ENCODE data around the gene RBM15. TPM values are rescaled to one million over a fixed set of nuclear protein-coding genes. Genes with fewer than 3 reads are reported as not detected.

The RBM15 gene
- total and polyA plus RNA-seq, 2 of the 13 experiments (the other 11 are each of a cell fraction or from before 2014, with no cell fraction given) = 13.5 to 36.4 TPM

DNA sequence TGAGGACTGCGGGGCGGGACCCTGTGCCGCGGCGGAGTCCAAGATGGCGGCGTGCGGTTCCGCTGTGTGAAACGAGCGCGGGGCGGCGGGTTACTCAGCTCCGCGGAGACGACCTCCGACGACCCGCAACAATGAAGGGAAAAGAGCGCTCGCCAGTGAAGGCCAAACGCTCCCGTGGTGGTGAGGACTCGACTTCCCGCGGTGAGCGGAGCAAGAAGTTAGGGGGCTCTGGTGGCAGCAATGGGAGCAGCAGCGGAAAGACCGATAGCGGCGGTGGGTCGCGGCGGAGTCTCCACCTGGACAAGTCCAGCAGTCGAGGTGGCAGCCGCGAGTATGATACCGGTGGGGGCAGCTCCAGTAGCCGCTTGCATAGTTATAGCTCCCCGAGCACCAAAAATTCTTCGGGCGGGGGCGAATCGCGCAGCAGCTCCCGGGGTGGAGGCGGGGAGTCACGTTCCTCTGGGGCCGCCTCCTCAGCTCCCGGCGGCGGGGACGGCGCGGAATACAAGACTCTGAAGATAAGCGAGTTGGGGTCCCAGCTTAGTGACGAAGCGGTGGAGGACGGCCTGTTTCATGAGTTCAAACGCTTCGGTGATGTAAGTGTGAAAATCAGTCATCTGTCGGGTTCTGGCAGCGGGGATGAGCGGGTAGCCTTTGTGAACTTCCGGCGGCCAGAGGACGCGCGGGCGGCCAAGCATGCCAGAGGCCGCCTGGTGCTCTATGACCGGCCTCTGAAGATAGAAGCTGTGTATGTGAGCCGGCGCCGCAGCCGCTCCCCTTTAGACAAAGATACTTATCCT, 430 bp downstream of the RBM15 start (continued):
- TF ChIP-seq, protein P1, sequence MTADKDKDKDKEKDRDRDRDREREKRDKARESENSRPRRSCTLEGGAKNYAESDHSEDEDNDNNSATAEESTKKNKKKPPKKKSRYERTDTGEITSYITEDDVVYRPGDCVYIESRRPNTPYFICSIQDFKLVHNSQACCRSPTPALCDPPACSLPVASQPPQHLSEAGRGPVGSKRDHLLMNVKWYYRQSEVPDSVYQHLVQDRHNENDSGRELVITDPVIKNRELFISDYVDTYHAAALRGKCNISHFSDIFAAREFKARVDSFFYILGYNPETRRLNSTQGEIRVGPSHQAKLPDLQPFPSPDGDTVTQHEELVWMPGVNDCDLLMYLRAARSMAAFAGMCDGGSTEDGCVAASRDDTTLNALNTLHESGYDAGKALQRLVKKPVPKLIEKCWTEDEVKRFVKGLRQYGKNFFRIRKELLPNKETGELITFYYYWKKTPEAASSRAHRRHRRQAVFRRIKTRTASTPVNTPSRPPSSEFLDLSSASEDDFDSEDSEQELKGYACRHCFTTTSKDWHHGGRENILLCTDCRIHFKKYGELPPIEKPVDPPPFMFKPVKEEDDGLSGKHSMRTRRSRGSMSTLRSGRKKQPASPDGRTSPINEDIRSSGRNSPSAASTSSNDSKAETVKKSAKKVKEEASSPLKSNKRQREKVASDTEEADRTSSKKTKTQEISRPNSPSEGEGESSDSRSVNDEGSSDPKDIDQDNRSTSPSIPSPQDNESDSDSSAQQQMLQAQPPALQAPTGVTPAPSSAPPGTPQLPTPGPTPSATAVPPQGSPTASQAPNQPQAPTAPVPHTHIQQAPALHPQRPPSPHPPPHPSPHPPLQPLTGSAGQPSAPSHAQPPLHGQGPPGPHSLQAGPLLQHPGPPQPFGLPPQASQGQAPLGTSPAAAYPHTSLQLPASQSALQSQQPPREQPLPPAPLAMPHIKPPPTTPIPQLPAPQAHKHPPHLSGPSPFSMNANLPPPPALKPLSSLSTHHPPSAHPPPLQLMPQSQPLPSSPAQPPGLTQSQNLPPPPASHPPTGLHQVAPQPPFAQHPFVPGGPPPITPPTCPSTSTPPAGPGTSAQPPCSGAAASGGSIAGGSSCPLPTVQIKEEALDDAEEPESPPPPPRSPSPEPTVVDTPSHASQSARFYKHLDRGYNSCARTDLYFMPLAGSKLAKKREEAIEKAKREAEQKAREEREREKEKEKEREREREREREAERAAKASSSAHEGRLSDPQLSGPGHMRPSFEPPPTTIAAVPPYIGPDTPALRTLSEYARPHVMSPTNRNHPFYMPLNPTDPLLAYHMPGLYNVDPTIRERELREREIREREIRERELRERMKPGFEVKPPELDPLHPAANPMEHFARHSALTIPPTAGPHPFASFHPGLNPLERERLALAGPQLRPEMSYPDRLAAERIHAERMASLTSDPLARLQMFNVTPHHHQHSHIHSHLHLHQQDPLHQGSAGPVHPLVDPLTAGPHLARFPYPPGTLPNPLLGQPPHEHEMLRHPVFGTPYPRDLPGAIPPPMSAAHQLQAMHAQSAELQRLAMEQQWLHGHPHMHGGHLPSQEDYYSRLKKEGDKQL (CRISPR knock-in tag; IDR thresholded peaks at IDR 0.05; ENCODE audit: low read depth) = no peak
- peak; percentile 56; the same call in 1 of the 2 replicates for TF ChIP-seq ZNF589 (CRISPR knock-in tag; conservative IDR thresholded peaks at IDR 0.05)
- no peak for TF ChIP-seq ZFAT (CRISPR knock-in tag; conservative IDR thresholded peaks at IDR 0.05)
- no peak for TF ChIP-seq ZNF792 (CRISPR knock-in tag; IDR thresholded peaks at IDR 0.05)
- TF ChIP-seq ZBTB38 (CRISPR knock-in tag; IDR thresholded peaks at IDR 0.05) = no peak
- peak; percentile 84 for TF ChIP-seq KDM5A (IDR thresholded peaks at IDR 0.05; ENCODE audit: borderline replicate concordance, low read length)
- no peak for TF ChIP-seq ARNT2 (CRISPR knock-in tag; IDR thresholded peaks at IDR 0.05; ENCODE audit: low read depth)
- no peak for TF ChIP-seq ZFYVE20 (CRISPR knock-in tag; IDR thresholded peaks at IDR 0.05; ENCODE audit: borderline replicate concordance, low read depth)
- TF ChIP-seq PRMT3 (CRISPR knock-in tag; IDR thresholded peaks at IDR 0.05; ENCODE audit: borderline replicate concordance, low read depth) = no peak
- TF ChIP-seq MIER3 (CRISPR knock-in tag; IDR thresholded peaks at IDR 0.05; ENCODE audit: borderline replicate concordance) = no peak
- peak; percentile 4; the same call in 1 of the 2 replicates for TF ChIP-seq ZNF274 (CRISPR knock-in tag; IDR thresholded peaks at IDR 0.05)
- TF ChIP-seq PLRG1 (conservative IDR thresholded peaks at IDR 0.05) = no peak
- TF ChIP-seq HOXA3 (CRISPR knock-in tag; IDR thresholded peaks at IDR 0.05) = peak; percentile 88
- 0 out of 2 replicates have a peak, but pooled peaks have one; percentile 47 for TF ChIP-seq ZNF678 (CRISPR knock-in tag; IDR thresholded peaks at IDR 0.05)
- no peak for TF ChIP-seq SCMH1 (CRISPR knock-in tag; IDR thresholded peaks at IDR 0.05; ENCODE audit: borderline replicate concordance)
- TF ChIP-seq ZNF790 (CRISPR knock-in tag; IDR thresholded peaks at IDR 0.05; ENCODE audit: borderline replicate concordance) = peak; percentile 49; the same call in 1 of the 2 replicates
- no peak for TF ChIP-seq GZF1 (CRISPR knock-in tag; IDR thresholded peaks at IDR 0.05)
- no peak for TF ChIP-seq TEAD2 (CRISPR knock-in tag; IDR thresholded peaks at IDR 0.05)
- TF ChIP-seq CEBPG (CRISPR knock-in tag; IDR thresholded peaks at IDR 0.05) = no peak
- TF ChIP-seq ZFP62 (CRISPR knock-in tag; IDR thresholded peaks at IDR 0.05) = no peak
- TF ChIP-seq, protein P2, sequence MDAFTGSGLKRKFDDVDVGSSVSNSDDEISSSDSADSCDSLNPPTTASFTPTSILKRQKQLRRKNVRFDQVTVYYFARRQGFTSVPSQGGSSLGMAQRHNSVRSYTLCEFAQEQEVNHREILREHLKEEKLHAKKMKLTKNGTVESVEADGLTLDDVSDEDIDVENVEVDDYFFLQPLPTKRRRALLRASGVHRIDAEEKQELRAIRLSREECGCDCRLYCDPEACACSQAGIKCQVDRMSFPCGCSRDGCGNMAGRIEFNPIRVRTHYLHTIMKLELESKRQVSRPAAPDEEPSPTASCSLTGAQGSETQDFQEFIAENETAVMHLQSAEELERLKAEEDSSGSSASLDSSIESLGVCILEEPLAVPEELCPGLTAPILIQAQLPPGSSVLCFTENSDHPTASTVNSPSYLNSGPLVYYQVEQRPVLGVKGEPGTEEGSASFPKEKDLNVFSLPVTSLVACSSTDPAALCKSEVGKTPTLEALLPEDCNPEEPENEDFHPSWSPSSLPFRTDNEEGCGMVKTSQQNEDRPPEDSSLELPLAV (CRISPR knock-in tag; conservative IDR thresholded peaks at IDR 0.05; ENCODE audit: low read depth) = no peak
- TF ChIP-seq NFIB (CRISPR knock-in tag; IDR thresholded peaks at IDR 0.05; ENCODE audit: borderline replicate concordance) = no peak
- TF ChIP-seq, protein P3, sequence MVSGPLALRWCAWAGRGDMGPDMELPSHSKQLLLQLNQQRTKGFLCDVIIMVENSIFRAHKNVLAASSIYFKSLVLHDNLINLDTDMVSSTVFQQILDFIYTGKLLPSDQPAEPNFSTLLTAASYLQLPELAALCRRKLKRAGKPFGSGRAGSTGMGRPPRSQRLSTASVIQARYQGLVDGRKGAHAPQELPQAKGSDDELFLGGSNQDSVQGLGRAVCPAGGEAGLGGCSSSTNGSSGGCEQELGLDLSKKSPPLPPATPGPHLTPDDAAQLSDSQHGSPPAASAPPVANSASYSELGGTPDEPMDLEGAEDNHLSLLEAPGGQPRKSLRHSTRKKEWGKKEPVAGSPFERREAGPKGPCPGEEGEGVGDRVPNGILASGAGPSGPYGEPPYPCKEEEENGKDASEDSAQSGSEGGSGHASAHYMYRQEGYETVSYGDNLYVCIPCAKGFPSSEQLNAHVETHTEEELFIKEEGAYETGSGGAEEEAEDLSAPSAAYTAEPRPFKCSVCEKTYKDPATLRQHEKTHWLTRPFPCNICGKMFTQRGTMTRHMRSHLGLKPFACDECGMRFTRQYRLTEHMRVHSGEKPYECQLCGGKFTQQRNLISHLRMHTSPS (CRISPR knock-in tag; IDR thresholded peaks at IDR 0.05; ENCODE audit: low read depth) = no peak

All from HepG2 (cell line).